ENCODE results near the gene SNX32. TPM values are rescaled to one million over a fixed set of nuclear protein-coding genes. Genes with fewer than 3 reads are reported as not detected.
A peak's percentile ranks its signal among the peaks of the same experiment; 100 is the strongest.

Gene SNX32
- total and polyA plus RNA-seq, 2 of the 13 experiments (the other 11 are each of a cell fraction or from before 2014, with no cell fraction given), result 0.09 to 0.34 TPM

DNA sequence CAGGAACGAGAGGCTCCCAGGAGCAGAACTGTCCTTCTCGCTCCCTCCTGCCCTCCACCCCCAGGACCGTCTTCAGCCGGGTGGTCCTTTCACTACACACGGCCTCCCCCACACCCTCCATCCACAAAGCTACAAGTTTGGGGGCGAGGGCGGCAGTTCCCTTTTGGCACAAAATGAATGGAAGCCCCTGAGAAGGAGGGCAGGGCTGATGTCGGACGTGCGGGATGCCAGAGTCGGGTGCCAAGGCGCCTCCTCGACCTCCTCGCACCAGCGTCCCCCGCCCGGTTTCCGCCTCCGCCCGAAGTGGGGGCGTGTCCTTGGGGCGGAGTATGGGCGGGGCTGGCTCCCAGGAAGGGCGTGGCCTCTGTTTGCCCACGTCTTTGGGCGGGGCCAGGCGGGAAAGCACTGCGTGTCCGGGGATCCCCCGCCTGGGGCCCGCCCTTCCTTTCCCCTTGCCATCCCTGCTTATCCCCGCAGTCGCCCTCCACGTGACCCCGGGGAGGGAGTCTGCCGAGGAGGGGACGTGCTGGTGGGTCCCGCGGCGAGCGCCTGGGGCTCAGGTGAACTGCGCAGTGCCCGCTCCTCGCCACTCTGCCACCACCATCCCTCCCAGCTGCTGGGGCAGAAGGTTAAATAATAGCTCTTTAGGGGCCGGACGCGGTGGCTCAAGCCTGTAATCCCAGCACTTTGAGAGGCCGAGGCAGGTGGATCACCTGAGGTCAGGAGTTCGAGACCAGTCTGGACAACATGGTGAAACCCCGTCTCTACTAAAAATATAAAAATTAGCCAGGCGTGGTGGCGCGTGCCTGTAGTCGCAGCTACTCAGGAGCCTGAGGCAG, 39.8 kb downstream of the SNX32 start (continued):
- TF ChIP-seq ZNF556 (CRISPR knock-in tag; IDR thresholded peaks at IDR 0.05; ENCODE audit: borderline replicate concordance), result no peak
- TF ChIP-seq, protein P1, sequence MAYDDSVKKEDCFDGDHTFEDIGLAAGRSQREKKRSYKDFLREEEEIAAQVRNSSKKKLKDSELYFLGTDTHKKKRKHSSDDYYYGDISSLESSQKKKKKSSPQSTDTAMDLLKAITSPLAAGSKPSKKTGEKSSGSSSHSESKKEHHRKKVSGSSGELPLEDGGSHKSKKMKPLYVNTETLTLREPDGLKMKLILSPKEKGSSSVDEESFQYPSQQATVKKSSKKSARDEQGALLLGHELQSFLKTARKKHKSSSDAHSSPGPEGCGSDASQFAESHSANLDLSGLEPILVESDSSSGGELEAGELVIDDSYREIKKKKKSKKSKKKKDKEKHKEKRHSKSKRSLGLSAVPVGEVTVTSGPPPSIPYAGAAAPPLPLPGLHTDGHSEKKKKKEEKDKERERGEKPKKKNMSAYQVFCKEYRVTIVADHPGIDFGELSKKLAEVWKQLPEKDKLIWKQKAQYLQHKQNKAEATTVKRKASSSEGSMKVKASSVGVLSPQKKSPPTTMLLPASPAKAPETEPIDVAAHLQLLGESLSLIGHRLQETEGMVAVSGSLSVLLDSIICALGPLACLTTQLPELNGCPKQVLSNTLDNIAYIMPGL (CRISPR knock-in tag; IDR thresholded peaks at IDR 0.05; ENCODE audit: borderline replicate concordance in 1 of 2, low read depth in 1 of 2), result no peak
- TF ChIP-seq ZNF253 (CRISPR knock-in tag; IDR thresholded peaks at IDR 0.05; ENCODE audit: borderline replicate concordance), result no peak
- peak; percentile 35; the same call in 1 of the 2 replicates for TF ChIP-seq ZKSCAN1 (IDR thresholded peaks at IDR 0.05; ENCODE audit: low read length)
- TF ChIP-seq NR2F1 (CRISPR knock-in tag; IDR thresholded peaks at IDR 0.05), result peak in 1 of 2 experiments; percentile 28; a peak in 1 of 4 replicates
- TF ChIP-seq IKZF1 (IDR thresholded peaks at IDR 0.05), result no peak
- TF ChIP-seq ATM (IDR thresholded peaks at IDR 0.05; ENCODE audit: borderline replicate concordance), result no peak
- no peak for TF ChIP-seq CBFB (CRISPR knock-in tag; IDR thresholded peaks at IDR 0.05)
- TF ChIP-seq ZBTB42 (CRISPR knock-in tag; IDR thresholded peaks at IDR 0.05), result no peak
- TF ChIP-seq RFX3 (CRISPR knock-in tag; IDR thresholded peaks at IDR 0.05), result no peak
- TF ChIP-seq BRD4 (CRISPR knock-in tag; IDR thresholded peaks at IDR 0.05), result no peak
- TF ChIP-seq, protein P2, sequence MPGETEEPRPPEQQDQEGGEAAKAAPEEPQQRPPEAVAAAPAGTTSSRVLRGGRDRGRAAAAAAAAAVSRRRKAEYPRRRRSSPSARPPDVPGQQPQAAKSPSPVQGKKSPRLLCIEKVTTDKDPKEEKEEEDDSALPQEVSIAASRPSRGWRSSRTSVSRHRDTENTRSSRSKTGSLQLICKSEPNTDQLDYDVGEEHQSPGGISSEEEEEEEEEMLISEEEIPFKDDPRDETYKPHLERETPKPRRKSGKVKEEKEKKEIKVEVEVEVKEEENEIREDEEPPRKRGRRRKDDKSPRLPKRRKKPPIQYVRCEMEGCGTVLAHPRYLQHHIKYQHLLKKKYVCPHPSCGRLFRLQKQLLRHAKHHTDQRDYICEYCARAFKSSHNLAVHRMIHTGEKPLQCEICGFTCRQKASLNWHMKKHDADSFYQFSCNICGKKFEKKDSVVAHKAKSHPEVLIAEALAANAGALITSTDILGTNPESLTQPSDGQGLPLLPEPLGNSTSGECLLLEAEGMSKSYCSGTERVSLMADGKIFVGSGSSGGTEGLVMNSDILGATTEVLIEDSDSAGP (CRISPR knock-in tag; IDR thresholded peaks at IDR 0.05; ENCODE audit: borderline replicate concordance), result peak; percentile 58; the same call in 1 of the 2 replicates
- no peak for TF ChIP-seq EZH2 (conservative IDR thresholded peaks at IDR 0.05; ENCODE audit: low read depth, low read length)
- peak; percentile 69 for TF ChIP-seq HOXA3 (CRISPR knock-in tag; IDR thresholded peaks at IDR 0.05)
- peak; percentile 72; the same call in 1 of the 2 replicates for TF ChIP-seq RXRB (CRISPR knock-in tag; IDR thresholded peaks at IDR 0.05; ENCODE audit: borderline replicate concordance)
- TF ChIP-seq ZNF773 (CRISPR knock-in tag; IDR thresholded peaks at IDR 0.05; ENCODE audit: borderline replicate concordance), result no peak
- no peak for TF ChIP-seq AHR (CRISPR knock-in tag; IDR thresholded peaks at IDR 0.05)
- no peak for TF ChIP-seq ZNF841 (CRISPR knock-in tag; IDR thresholded peaks at IDR 0.05; ENCODE audit: borderline replicate concordance)
- TF ChIP-seq, protein P3, sequence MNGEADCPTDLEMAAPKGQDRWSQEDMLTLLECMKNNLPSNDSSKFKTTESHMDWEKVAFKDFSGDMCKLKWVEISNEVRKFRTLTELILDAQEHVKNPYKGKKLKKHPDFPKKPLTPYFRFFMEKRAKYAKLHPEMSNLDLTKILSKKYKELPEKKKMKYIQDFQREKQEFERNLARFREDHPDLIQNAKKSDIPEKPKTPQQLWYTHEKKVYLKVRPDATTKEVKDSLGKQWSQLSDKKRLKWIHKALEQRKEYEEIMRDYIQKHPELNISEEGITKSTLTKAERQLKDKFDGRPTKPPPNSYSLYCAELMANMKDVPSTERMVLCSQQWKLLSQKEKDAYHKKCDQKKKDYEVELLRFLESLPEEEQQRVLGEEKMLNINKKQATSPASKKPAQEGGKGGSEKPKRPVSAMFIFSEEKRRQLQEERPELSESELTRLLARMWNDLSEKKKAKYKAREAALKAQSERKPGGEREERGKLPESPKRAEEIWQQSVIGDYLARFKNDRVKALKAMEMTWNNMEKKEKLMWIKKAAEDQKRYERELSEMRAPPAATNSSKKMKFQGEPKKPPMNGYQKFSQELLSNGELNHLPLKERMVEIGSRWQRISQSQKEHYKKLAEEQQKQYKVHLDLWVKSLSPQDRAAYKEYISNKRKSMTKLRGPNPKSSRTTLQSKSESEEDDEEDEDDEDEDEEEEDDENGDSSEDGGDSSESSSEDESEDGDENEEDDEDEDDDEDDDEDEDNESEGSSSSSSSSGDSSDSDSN (CRISPR knock-in tag; IDR thresholded peaks at IDR 0.05), result 0 out of 2 replicates have a peak, but pooled peaks have one; percentile 11
- peak; percentile 29; the same call in 1 of the 2 replicates for TF ChIP-seq ZBTB38 (CRISPR knock-in tag; IDR thresholded peaks at IDR 0.05)
- TF ChIP-seq, protein P4, sequence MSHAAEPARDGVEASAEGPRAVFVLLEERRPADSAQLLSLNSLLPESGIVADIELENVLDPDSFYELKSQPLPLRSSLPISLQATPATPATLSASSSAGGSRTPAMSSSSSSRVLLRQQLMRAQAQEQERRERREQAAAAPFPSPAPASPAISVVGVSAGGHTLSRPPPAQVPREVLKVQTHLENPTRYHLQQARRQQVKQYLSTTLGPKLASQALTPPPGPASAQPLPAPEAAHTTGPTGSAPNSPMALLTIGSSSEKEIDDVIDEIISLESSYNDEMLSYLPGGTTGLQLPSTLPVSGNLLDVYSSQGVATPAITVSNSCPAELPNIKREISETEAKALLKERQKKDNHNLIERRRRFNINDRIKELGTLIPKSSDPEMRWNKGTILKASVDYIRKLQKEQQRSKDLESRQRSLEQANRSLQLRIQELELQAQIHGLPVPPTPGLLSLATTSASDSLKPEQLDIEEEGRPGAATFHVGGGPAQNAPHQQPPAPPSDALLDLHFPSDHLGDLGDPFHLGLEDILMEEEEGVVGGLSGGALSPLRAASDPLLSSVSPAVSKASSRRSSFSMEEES (CRISPR knock-in tag; IDR thresholded peaks at IDR 0.05), result peak; percentile 87; the same call in 1 of the 2 replicates
- no peak for TF ChIP-seq ZFP36L2 (CRISPR knock-in tag; IDR thresholded peaks at IDR 0.05)
